Fibroblast of lung (primary cell): ENCODE measurements around the gene KCNK4.

ENCODE experiments used
- CTCF ChIP-seq, 2 donors: IDR thresholded peaks in 1 of 2; conservative IDR thresholded peaks in 1 of 2; 1 replicate in 1 of 2; 2 replicates in 1 of 2; pipeline ENCODE4 v1.5.1; 2011 to 2012; ENCODE audit warnings: low read length in 2 of 2, control low read depth in 1 of 2, inconsistent platforms in 1 of 2, low read depth in 1 of 2, mild to moderate bottlenecking in 1 of 2
- EZH2 ChIP-seq: IDR thresholded peaks from 2 replicates; pipeline ENCODE4 v1.5.1; 2012; ENCODE audit warnings: low read length, control low read depth, mild to moderate bottlenecking; ENCODE audit errors: missing control alignments

GRCh38 chr11:64317325-64317960 lies 26.3 kb downstream of the KCNK4 start, which contains the start of gene TRMT112:
- TF ChIP-seq CTCF (conservative IDR thresholded peaks at IDR 0.05 in 1 of 2, IDR thresholded peaks at IDR 0.05 in 1 of 2; ENCODE audit: low read depth in 1 of 2, low read length in 2 of 2) = no peak
- no peak for TF ChIP-seq EZH2
